Kidney epithelial cell (primary cell): ENCODE measurements around the gene UGT1A7. TPM values are rescaled to one million over a fixed set of nuclear protein-coding genes. Genes with fewer than 3 reads are reported as not detected.

Experiments
- DNase-seq: peaks from one replicate; pipeline ENCODE4 v3.0.0-alpha.2; 2010; ENCODE audit warnings: low read depth
- H3K27me3 ChIP-seq: 2 replicates; pipeline ENCODE4 v1.6.0; 2011; ENCODE audit warnings: low read length; ENCODE audit not compliant: control insufficient read depth, insufficient read depth
- H3K36me3 ChIP-seq: 2 replicates; pipeline ENCODE4 v1.5.1; 2011; ENCODE audit warnings: low read length; ENCODE audit not compliant: control insufficient read depth, insufficient read depth
- H3K4me3 ChIP-seq: 2 replicates; pipeline ENCODE4 v1.5.1; 2011; ENCODE audit warnings: low read depth, mild to moderate bottlenecking, control low read depth, low read length
- total RNA-seq: library from RNA; depleted of rRNA; stranded (reverse); fragments of >200 nt; gene quantifications from 2 replicates; pipeline ENCODE4 v1.2.3, GENCODE V29; 2015
- TF ChIP-seq, protein P1 (sequence below): IDR thresholded peaks from 2 replicates; pipeline ENCODE4 v1.5.1; 2011; ENCODE audit warnings: mild to moderate bottlenecking, moderate library complexity, low read length, control low read depth, inconsistent platforms; ENCODE audit not compliant: insufficient read depth, poor library complexity, severe bottlenecking

The UGT1A7 gene
- total RNA-seq, 1 donor from 2014 or later: not detected

DNA sequence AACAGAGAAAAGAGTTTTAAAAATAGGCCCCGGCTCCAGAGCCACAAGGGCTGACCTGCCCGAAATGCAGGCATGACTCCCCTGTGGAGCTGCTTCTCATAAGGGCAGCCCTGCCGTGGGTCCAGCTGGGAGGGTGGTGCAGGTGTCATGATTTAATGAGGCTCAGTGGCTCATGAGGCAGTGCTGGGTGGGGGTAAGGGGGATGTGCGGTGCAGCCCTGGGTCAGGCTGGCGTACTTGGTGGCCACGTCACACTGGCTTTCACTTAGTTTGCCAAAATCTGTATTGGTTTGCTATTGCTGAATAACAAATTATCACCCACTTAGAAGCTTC lies 139.0 kb downstream of the UGT1A7 start:
- Histone ChIP-seq H3K4me3 (no peak overlapping the region), H3K36me3 (no peaks in the 10 kb centered on the region), H3K27me3 (no peaks in the 10 kb centered on the region)
- TF ChIP-seq, protein P1, sequence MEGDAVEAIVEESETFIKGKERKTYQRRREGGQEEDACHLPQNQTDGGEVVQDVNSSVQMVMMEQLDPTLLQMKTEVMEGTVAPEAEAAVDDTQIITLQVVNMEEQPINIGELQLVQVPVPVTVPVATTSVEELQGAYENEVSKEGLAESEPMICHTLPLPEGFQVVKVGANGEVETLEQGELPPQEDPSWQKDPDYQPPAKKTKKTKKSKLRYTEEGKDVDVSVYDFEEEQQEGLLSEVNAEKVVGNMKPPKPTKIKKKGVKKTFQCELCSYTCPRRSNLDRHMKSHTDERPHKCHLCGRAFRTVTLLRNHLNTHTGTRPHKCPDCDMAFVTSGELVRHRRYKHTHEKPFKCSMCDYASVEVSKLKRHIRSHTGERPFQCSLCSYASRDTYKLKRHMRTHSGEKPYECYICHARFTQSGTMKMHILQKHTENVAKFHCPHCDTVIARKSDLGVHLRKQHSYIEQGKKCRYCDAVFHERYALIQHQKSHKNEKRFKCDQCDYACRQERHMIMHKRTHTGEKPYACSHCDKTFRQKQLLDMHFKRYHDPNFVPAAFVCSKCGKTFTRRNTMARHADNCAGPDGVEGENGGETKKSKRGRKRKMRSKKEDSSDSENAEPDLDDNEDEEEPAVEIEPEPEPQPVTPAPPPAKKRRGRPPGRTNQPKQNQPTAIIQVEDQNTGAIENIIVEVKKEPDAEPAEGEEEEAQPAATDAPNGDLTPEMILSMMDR: no peak
- no peak for DNase-seq

DNA sequence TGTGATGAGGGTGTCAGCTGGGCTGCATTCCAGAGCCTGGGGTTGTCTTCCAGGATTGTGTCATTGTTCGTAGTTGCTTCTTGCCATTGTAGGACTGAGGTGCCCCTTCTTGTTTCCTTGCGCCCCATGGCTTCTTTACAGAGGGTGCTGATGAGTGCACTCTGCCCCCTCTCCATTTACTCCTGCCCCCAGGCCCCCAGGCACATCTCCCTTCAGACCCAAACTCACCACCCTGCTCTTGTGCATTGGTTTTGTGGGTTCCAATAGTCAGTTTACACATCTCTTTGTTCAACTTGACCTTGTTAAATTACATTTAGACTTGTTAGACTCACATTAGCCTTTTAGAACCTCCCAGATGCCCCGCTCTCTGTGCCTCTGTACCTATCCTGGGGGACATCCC lies 139.5 kb downstream of the UGT1A7 start:
- Histone ChIP-seq H3K36me3 (no peaks in the 10 kb centered on the region), H3K27me3 (no peaks in the 10 kb centered on the region), H3K4me3 (no peak overlapping the region)
- DNase-seq: no peak
- TF ChIP-seq, protein P1: no peak

DNA sequence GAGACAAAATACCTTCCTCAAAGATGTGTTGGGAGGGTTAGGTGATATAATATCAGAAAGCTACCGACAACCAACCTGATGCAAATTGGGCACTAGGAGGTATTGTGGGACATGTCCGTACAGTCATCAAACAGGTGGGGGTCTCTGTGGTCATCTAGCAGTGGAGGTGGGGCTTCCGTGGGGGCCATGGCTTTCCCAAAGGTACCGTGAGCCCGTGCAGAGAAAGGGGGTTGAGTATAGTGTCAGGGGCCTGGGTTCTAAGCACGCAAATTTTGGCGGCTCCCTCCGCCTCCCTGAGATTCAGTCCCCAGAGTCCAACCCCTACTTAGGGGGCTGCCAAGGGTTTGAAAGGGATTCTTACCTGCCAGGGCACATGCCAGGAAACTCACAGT lies 140.0 kb downstream of the UGT1A7 start:
- no peaks in the 10 kb centered on the region for H3K36me3 ChIP-seq
- no peak for DNase-seq
- no peak overlapping the region for H3K4me3 ChIP-seq
- H3K27me3 ChIP-seq: no peaks in the 10 kb centered on the region
- TF ChIP-seq, protein P1: no peak

GRCh38 chr2:233822101-233822771 lies 140.5 kb downstream of the UGT1A7 start:
- H3K36me3 ChIP-seq: no peaks in the 10 kb centered on the region
- no peak overlapping the region for H3K4me3 ChIP-seq
- H3K27me3 ChIP-seq: no peaks in the 10 kb centered on the region
- TF ChIP-seq, protein P1: no peak
- no peak for DNase-seq

Other genes starting within 250 kb of the UGT1A7 start
- 46.9 and 49.8 TPM in 2 replicates for gene USP40, start 115.1 kb upstream of the UGT1A7 start, total RNA-seq
- gene UGT1A8, start 64.3 kb upstream of the UGT1A7 start, total RNA-seq: not detected in 2 replicates
- not detected in 2 replicates for gene UGT1A10, start 45.5 kb upstream of the UGT1A7 start, total RNA-seq
- not detected in 2 replicates for gene UGT1A9, start 10.0 kb upstream of the UGT1A7 start, total RNA-seq
- gene UGT1A6, start 11.0 kb downstream of the UGT1A7 start, total RNA-seq: 0.13 and 0.27 TPM in 2 replicates
- gene UGT1A5, start 31.0 kb downstream of the UGT1A7 start, total RNA-seq: not detected in 2 replicates
- gene UGT1A4, start 36.8 kb downstream of the UGT1A7 start, total RNA-seq: not detected in 2 replicates
- not detected in 2 replicates for gene UGT1A3, start 47.1 kb downstream of the UGT1A7 start, total RNA-seq
- gene UGT1A1, start 78.4 kb downstream of the UGT1A7 start, total RNA-seq: not detected in 2 replicates
- gene MROH2A, start 96.4 kb downstream of the UGT1A7 start, total RNA-seq: not detected in 2 replicates
- gene HJURP, start 172.6 kb downstream of the UGT1A7 start, total RNA-seq: 6.5 and 13.4 TPM in 2 replicates
- 0.07 and 0.96 TPM in 2 replicates for gene TRPM8, start 235.5 kb downstream of the UGT1A7 start, total RNA-seq